ENCODE measurements around the gene CGB3.
A peak's percentile ranks its signal among the peaks of the same experiment; 100 is the strongest.

CGB3 gene

DNA sequence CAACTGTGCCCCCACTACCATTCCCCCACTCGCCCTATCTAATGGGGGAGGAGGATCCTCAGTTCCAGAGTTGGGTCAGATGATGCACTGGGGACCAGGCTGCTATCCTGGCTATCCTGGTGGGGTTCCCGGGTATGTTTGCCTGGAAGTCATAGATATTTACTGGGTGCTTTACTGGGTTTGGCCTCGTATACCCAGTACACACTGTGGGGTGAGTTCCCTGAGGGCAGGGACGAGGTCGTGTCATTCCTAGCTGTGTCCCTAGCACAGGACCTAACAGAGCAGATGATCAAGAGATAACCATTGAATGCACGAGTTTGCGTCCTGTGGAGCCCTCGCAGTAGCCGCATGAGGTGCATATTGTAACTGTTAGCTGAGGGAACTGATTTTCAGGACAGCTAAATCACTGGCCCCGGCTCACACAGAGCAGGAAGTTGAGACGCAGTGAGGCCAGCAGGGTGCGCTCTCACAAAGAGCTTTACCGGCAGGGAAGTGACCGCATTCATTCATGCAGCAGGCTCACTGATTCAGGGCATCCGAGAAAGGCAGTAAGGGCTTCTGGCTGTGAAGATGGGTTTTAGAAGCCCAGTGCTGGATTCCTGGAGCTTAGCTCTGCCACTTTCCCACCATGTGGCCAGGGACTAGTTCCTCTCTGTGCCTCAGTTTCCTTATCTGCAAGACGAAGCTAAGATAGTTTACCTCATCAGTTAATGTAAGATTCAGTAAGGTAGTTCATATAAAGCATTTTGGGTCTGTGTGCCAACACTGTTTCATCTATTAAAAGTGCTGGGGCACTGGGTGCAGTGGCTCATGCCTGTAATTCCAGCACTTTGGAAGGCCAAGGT is 24.4 kb downstream of the CGB3 start:
- TF ChIP-seq, protein P1, sequence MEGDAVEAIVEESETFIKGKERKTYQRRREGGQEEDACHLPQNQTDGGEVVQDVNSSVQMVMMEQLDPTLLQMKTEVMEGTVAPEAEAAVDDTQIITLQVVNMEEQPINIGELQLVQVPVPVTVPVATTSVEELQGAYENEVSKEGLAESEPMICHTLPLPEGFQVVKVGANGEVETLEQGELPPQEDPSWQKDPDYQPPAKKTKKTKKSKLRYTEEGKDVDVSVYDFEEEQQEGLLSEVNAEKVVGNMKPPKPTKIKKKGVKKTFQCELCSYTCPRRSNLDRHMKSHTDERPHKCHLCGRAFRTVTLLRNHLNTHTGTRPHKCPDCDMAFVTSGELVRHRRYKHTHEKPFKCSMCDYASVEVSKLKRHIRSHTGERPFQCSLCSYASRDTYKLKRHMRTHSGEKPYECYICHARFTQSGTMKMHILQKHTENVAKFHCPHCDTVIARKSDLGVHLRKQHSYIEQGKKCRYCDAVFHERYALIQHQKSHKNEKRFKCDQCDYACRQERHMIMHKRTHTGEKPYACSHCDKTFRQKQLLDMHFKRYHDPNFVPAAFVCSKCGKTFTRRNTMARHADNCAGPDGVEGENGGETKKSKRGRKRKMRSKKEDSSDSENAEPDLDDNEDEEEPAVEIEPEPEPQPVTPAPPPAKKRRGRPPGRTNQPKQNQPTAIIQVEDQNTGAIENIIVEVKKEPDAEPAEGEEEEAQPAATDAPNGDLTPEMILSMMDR (conservative IDR thresholded peaks at IDR 0.05; ENCODE audit: low read length), result peak; percentile 82
- DNase-seq (ENCODE audit: low read depth), result peak; percentile 74
- H3K4me3 ChIP-seq (ENCODE audit: low read length), result no peak overlapping the region

GRCh38 chr19:48997972-48998371 is 26.2 kb downstream of the CGB3 start:
- DNase-seq (ENCODE audit: low read depth), result peak; percentile 49
- TF ChIP-seq, protein P1 (conservative IDR thresholded peaks at IDR 0.05; ENCODE audit: low read length), result peak; percentile 54
- H3K4me3 ChIP-seq (ENCODE audit: low read length), result no peak overlapping the region

GRCh38 chr19:48994035-48994386 is 30.1 kb downstream of the CGB3 start:
- no peak for DNase-seq (ENCODE audit: low read depth)
- TF ChIP-seq, protein P1 (conservative IDR thresholded peaks at IDR 0.05; ENCODE audit: low read length), result no peak
- H3K4me3 ChIP-seq (ENCODE audit: low read length), result peak overlapping the region; percentile 96

GRCh38 chr19:48993175-48994034 is 30.7 kb downstream of the CGB3 start, which contains the start of the genes GYS1 and RUVBL2:
Gene GYS1, minus strand, starts transcription at chr19:48993309. Its CDS starts 197 bp downstream, at chr19:48993112.
Gene RUVBL2, plus strand, starts transcription at chr19:48993887. Its CDS starts 25 bp downstream, at chr19:48993912.
- TF ChIP-seq, protein P1 (conservative IDR thresholded peaks at IDR 0.05; ENCODE audit: low read length), result peak; percentile 80
- peak; percentile 100 for DNase-seq (ENCODE audit: low read depth)
- H3K4me3 ChIP-seq (ENCODE audit: low read length), result peak within 1 kb of the TSS; percentile 98

GRCh38 chr19:48992581-48993174 is 31.5 kb downstream of the CGB3 start:
- peak overlapping the region; percentile 98 for H3K4me3 ChIP-seq (ENCODE audit: low read length)
- DNase-seq (ENCODE audit: low read depth), result no peak
- TF ChIP-seq, protein P1 (conservative IDR thresholded peaks at IDR 0.05; ENCODE audit: low read length), result no peak

DNA sequence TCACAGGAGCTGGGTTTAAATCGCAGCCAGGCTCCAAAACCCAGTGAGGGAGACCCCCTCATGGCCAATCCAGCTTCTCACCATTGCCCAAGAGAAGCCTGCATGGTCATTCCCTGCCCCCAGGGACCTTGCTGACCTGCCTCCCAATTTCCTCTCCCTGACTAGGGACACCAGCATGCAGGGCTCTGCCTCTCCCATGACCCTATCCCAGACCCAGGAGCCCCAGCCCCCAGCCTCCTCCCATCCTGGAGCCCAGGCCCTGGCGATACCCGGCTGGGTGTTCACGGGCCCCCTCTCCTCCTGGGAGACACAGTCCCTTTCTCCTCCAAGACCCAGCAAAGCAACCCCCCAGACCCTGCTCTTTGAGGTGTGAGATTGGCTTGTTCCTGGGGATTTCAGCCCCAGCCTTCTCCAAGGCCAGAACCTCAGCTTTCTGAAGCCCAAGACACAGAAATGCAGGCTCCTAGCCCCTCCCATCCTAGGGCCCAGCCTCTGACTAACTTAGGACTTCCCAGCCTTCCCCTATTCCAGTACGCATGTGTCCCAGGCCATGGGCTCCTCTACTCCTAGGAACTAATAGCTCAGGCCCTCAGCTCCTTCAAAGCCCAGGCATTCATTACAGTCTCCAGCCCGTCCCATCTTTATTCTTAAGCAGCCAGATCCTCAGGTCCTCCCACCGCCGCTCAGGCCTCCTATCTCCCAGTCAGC is 32.1 kb downstream of the CGB3 start:
- TF ChIP-seq, protein P1 (conservative IDR thresholded peaks at IDR 0.05; ENCODE audit: low read length), result no peak
- H3K4me3 ChIP-seq (ENCODE audit: low read length), result peak overlapping the region; percentile 98
- DNase-seq (ENCODE audit: low read depth), result peak; percentile 83
